ENCODE measurements around the gene PROM2.
"Not testable (repeated sequence)": the region's sequence is repeated elsewhere in the genome, so short reads cannot be mapped to it uniquely, and the experiment has no call there.

PROM2 gene

GRCh38 chr2:95266781-95267430 is 7.3 kb upstream of the PROM2 start:
- no peak overlapping the region for H3K27ac Mint-ChIP-seq
- peaks cover 5% of the 10 kb centered on the region for H3K4me1 Mint-ChIP-seq
- no peaks in the 10 kb centered on the region for H3K36me3 Mint-ChIP-seq (ENCODE audit: low read depth)
- H3K27me3 Mint-ChIP-seq (ENCODE audit: low read depth): peaks cover 10% of the 10 kb centered on the region
- H3K4me3 Mint-ChIP-seq: no peak overlapping the region
- no peaks in the 10 kb centered on the region for H3K9me3 Mint-ChIP-seq
- TF ChIP-seq, protein P1, sequence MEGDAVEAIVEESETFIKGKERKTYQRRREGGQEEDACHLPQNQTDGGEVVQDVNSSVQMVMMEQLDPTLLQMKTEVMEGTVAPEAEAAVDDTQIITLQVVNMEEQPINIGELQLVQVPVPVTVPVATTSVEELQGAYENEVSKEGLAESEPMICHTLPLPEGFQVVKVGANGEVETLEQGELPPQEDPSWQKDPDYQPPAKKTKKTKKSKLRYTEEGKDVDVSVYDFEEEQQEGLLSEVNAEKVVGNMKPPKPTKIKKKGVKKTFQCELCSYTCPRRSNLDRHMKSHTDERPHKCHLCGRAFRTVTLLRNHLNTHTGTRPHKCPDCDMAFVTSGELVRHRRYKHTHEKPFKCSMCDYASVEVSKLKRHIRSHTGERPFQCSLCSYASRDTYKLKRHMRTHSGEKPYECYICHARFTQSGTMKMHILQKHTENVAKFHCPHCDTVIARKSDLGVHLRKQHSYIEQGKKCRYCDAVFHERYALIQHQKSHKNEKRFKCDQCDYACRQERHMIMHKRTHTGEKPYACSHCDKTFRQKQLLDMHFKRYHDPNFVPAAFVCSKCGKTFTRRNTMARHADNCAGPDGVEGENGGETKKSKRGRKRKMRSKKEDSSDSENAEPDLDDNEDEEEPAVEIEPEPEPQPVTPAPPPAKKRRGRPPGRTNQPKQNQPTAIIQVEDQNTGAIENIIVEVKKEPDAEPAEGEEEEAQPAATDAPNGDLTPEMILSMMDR (IDR thresholded peaks at IDR 0.05; ENCODE audit: unreplicated experiment in 3 of 3): no peak

- TF ChIP-seq, protein P1 (IDR thresholded peaks at IDR 0.05; ENCODE audit: unreplicated experiment in 3 of 3): no peak
- Mint-ChIP-seq H3K9me3 (no peaks in the 10 kb centered on the region), H3K27ac (no peak overlapping the region), H3K27me3 (ENCODE audit: low read depth) (peaks cover 10% of the 10 kb centered on the region), H3K36me3 (ENCODE audit: low read depth) (no peaks in the 10 kb centered on the region), H3K4me1 (peaks cover 5% of the 10 kb centered on the region), H3K4me3 (no peak overlapping the region)
Measured at GRCh38 chr2:95267458-95268210, 6.6 kb upstream of the PROM2 start.

DNA sequence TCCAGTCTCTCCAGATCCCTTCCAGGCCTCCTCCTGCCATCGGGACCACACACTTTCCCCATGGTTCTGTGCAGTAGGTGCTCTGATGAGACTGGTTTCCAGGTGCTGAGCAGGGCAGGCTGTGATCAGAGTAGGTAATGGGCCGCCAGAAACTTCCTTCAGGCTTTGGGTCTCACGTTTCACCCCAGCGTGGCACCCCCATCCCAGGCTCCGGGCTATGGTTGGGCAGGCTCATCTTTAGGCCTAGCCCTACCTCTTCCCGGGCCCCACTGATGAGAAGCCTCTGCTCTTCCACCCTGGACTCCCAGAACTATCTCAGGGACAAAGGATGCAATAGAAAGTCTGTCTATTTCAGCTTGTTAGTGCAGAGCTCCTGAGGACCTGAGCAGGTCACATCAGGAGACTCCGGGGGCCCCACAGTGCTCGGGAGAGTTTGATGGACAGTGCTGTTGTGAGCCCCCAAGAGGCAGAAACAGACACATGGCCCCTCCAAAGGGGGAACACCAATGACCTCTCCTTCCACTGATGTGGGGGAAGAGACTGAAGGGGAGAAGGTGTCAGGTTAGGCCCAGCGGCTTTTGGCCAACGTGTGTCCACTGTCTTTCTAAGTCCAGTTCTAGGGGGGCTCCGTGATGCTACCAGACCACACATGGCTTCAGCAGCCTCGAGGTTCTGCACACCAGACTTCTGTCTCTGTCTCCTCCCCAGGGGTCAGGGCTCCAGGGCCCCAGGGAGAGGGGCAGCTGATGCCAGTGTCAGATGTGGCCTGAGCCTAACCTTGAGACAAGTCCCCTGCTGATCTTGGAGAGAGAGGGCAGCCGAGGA is 5.8 kb upstream of the PROM2 start:
- Mint-ChIP-seq H3K27me3 (ENCODE audit: low read depth) (peaks cover 10% of the 10 kb centered on the region), H3K9me3 (no peaks in the 10 kb centered on the region), H3K4me1 (peaks cover 5% of the 10 kb centered on the region), H3K36me3 (ENCODE audit: low read depth) (no peaks in the 10 kb centered on the region), H3K27ac (no peak overlapping the region), H3K4me3 (no peak overlapping the region)
- TF ChIP-seq, protein P1 (IDR thresholded peaks at IDR 0.05; ENCODE audit: unreplicated experiment in 3 of 3): no peak

DNA sequence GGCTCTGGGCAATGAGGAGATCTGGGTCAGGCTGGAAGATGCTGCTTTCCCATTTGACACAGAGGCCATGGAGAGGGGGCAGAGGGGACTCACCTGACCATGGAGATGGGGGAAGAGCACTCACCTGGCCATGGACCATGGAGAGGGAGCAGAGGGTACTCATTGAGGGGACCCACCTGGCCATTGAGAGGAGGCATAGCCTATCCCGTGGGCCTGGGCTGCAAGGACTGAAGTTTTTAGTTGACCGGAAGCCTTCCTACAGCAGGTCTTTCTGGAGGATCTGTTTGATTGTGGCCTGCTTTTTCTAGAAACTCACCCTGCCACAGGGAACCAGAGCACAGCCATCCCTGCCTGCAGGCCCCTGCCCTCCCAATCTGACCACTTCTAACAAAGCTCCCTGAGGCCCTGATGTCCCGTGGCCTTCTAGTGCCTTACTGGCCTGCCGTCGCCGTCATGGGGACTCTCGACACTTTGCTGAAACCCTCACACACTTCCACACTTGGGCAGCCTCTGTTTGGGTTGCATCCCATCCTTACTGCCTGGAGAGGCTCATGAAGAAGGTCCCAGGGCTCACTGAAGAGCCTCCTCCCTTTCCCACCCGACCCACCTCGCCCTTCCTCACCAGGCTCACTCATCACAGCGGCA is 5.1 kb upstream of the PROM2 start:
- no peak overlapping the region for H3K27ac Mint-ChIP-seq
- H3K4me1 Mint-ChIP-seq: peaks cover 4% of the 10 kb centered on the region
- no peaks in the 10 kb centered on the region for H3K9me3 Mint-ChIP-seq
- H3K4me3 Mint-ChIP-seq: no peak overlapping the region
- no peaks in the 10 kb centered on the region for H3K36me3 Mint-ChIP-seq (ENCODE audit: low read depth)
- peaks cover 10% of the 10 kb centered on the region for H3K27me3 Mint-ChIP-seq (ENCODE audit: low read depth)
- TF ChIP-seq, protein P1 (IDR thresholded peaks at IDR 0.05; ENCODE audit: unreplicated experiment in 3 of 3): no peak

DNA sequence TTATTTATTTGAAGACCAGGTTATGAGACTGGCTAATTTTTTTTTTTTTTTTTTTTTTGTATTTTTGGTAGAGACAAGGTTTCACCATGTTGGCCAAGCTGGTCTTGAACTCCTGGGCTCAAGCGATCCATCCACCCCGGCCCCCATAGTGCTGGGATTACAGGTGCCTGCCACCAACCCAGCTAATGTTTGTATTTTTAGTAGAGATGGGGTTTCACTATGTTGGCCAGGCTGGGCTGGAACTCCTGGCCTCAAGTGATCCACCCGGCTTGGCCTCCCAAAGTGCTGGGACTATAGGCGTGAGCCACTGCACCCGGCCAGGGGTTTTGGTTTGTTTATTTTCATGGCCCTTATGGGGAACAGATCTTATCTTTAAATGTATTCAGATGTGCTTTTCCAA is 4.5 kb upstream of the PROM2 start:
- H3K9me3 Mint-ChIP-seq; H3K4me3 Mint-ChIP-seq; H3K4me1 Mint-ChIP-seq; H3K36me3 Mint-ChIP-seq (ENCODE audit: low read depth); H3K27ac Mint-ChIP-seq: not testable (repeated sequence)
- H3K27me3 Mint-ChIP-seq (ENCODE audit: low read depth): peaks cover 10% of the 10 kb centered on the region

- Mint-ChIP-seq H3K4me1 (no peaks in the 10 kb centered on the region), H3K36me3 (ENCODE audit: low read depth) (no peaks in the 10 kb centered on the region), H3K27ac (no peak overlapping the region), H3K4me3 (no peak overlapping the region), H3K27me3 (ENCODE audit: low read depth) (peaks cover 7% of the 10 kb centered on the region), H3K9me3 (no peaks in the 10 kb centered on the region)
- TF ChIP-seq, protein P1 (IDR thresholded peaks at IDR 0.05; ENCODE audit: unreplicated experiment in 3 of 3): no peak
Measured at GRCh38 chr2:95270541-95271081, 3.6 kb upstream of the PROM2 start.
